PC-3 (cell line): ENCODE results near the gene DHX32.

Experiments used
- EZH2 ChIP-seq: fragments of 300-600 bp; sonication (generic); IDR thresholded peaks from one replicate; pipeline ENCODE4 v1.6.1; 2017; ENCODE audit warnings: antibody characterized with exemption, mild to moderate bottlenecking, low read length; ENCODE audit not compliant: unreplicated experiment
- EZH2phosphoT487 ChIP-seq: fragments of 300-600 bp; sonication (generic); IDR thresholded peaks from 2 replicates; pipeline ENCODE4 v1.6.1; 2018; ENCODE audit warnings: mild to moderate bottlenecking, antibody characterized with exemption, low read length, borderline replicate concordance
- TF ChIP-seq, protein P1 (sequence below): fragments of 300-600 bp; sonication (generic); conservative IDR thresholded peaks from 2 replicates; pipeline ENCODE4 v1.5.1; 2017; ENCODE audit warnings: antibody characterized with exemption, low read depth, mild to moderate bottlenecking, low read length

DNA sequence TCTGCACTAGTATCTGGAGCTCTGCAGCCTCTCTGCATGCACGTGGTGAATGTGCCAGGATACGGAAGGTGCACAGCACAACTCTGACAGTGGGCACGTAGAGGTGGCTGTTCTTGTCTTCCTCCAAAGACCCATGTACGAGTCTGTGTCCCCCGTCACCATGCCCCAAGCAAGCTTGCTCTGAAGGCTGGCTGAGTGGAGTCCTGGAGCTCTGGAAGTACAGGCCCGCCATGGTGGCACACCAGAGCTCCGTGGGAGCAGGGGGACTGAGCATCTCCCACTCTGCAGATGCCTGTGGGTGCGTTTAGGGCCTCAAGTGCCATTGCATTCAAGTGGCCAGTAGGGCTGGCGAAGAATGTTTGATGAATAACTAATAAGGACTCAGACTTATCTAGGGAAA is 40.7 kb downstream of the DHX32 start:
- TF ChIP-seq, protein P1, sequence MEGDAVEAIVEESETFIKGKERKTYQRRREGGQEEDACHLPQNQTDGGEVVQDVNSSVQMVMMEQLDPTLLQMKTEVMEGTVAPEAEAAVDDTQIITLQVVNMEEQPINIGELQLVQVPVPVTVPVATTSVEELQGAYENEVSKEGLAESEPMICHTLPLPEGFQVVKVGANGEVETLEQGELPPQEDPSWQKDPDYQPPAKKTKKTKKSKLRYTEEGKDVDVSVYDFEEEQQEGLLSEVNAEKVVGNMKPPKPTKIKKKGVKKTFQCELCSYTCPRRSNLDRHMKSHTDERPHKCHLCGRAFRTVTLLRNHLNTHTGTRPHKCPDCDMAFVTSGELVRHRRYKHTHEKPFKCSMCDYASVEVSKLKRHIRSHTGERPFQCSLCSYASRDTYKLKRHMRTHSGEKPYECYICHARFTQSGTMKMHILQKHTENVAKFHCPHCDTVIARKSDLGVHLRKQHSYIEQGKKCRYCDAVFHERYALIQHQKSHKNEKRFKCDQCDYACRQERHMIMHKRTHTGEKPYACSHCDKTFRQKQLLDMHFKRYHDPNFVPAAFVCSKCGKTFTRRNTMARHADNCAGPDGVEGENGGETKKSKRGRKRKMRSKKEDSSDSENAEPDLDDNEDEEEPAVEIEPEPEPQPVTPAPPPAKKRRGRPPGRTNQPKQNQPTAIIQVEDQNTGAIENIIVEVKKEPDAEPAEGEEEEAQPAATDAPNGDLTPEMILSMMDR: no peak
- TF ChIP-seq EZH2 (no peak), EZH2phosphoT487 (no peak)
